CD4-positive, alpha-beta T cell (primary cell): Measurements from ENCODE around the gene EPSTI1. TPM values are rescaled to one million over a fixed set of nuclear protein-coding genes. Genes with fewer than 3 reads are reported as not detected.

ENCODE experiments used
- ATAC-seq: fragments of 200-7000 bp; cut with Tn5 transposase; one replicate; pipeline ENCODE4 v1.10.0; 2022; ENCODE audit warnings: mild to moderate bottlenecking; ENCODE audit not compliant: poor library complexity
- CTCF ChIA-PET: fragments of 350-600 bp; sonication (Branson Sonifier 250); formaldehyde crosslinking; loops from one replicate; lab custom pipeline; 2021; ENCODE audit warnings: antibody characterized with exemption, inconsistent platforms; lab: Charles Lee
- POLR2A ChIA-PET: fragments of 350-600 bp; sonication (Branson Sonifier 250); formaldehyde crosslinking; loops from one replicate; lab custom pipeline; 2021; ENCODE audit warnings: antibody characterized with exemption, inconsistent platforms; lab: Charles Lee
- DNase-seq, 14 experiments: peaks; one replicate each; pipeline ENCODE4 v3.0.0-alpha.2; 2013 to 2020; ENCODE audit warnings: mixed read lengths in 2 of 14
- H3K27ac ChIP-seq, 2 donors: one replicate each; pipeline versions ENCODE4 v1.5.1 to v1.7.0; 2013; ENCODE audit warnings: low read length in 2 of 2, low read depth in 1 of 2, mild to moderate bottlenecking in 1 of 2
- H3K27me3 ChIP-seq, 2 experiments: 1 replicate in 1 of 2; 2 replicates in 1 of 2; pipeline versions ENCODE4 v1.6.1 to v1.7.0; 2013; ENCODE audit warnings: low read length in 2 of 2, control low read depth in 1 of 2, mild to moderate bottlenecking in 1 of 2, moderate library complexity in 1 of 2; ENCODE audit not compliant: insufficient read depth in 2 of 2, control insufficient read depth in 1 of 2
- H3K36me3 ChIP-seq: one replicate; pipeline ENCODE4 v1.6.1; 2013; ENCODE audit warnings: low read length, control low read depth; ENCODE audit not compliant: insufficient read depth
- H3K4me1 ChIP-seq: one replicate; pipeline ENCODE4 v1.6.1; 2013; ENCODE audit warnings: low read length, control low read depth; ENCODE audit not compliant: insufficient read depth
- H3K4me3 ChIP-seq: one replicate; pipeline ENCODE4 v1.5.1; 2013; ENCODE audit warnings: mild to moderate bottlenecking, low read length, moderate library complexity
- H3K9me3 ChIP-seq, 2 experiments: 1 replicate in 1 of 2; 2 replicates in 1 of 2; pipeline versions ENCODE4 v1.6.1 to v1.7.0; 2013; ENCODE audit warnings: low read length in 2 of 2, mild to moderate bottlenecking in 2 of 2, control low read depth in 1 of 2, moderate library complexity in 1 of 2; ENCODE audit not compliant: control insufficient read depth in 1 of 2, insufficient read depth in 1 of 2
- H3K27ac Mint-ChIP-seq: one replicate; pipeline ENCODE4 v1.8.0; 2020; ENCODE audit warnings: mixed read lengths
- H3K27me3 Mint-ChIP-seq: one replicate; pipeline ENCODE4 v1.8.0; 2021; ENCODE audit warnings: mixed read lengths
- H3K36me3 Mint-ChIP-seq: one replicate; pipeline ENCODE4 v1.8.0; 2021; ENCODE audit warnings: low read depth, mixed read lengths
- H3K4me1 Mint-ChIP-seq: one replicate; pipeline ENCODE4 v1.8.0; 2021; ENCODE audit warnings: low read depth, mixed read lengths
- H3K4me3 Mint-ChIP-seq: one replicate; pipeline ENCODE4 v1.8.0; 2020; ENCODE audit warnings: mild to moderate bottlenecking, mixed read lengths
- H3K9me3 Mint-ChIP-seq: one replicate; pipeline ENCODE4 v1.8.0; 2020; ENCODE audit warnings: mixed read lengths
- intact Hi-C, 2 experiments: fragments of 100-400 bp; cut with DNase I in 1 of 2; cut with micrococcal nuclease in 1 of 2; formaldehyde crosslinking; loops; one replicate each; pipeline versions ENCODE4 v1.15.1 to v1.9.0; 2023 to 2025; cut with DNase I, micrococcal nuclease
- total RNA-seq, 174 experiments: library from RNA in 2 of 174; stranded (reverse) in 2 of 174; gene quantifications; one replicate each; pipeline ENCODE4 v1.2.3 and lab custom pipeline; 2021 to 2026
- TF ChIP-seq, protein P1 (sequence below): fragments of 200-600 bp; IDR thresholded peaks from one replicate; pipeline ENCODE4 v1.8.0; 2022; ENCODE audit warnings: antibody characterized with exemption, mild to moderate bottlenecking

EPSTI1 gene
- total RNA-seq, 2 experiments from 2014 or later: 23.5 to 24.5 TPM

DNA sequence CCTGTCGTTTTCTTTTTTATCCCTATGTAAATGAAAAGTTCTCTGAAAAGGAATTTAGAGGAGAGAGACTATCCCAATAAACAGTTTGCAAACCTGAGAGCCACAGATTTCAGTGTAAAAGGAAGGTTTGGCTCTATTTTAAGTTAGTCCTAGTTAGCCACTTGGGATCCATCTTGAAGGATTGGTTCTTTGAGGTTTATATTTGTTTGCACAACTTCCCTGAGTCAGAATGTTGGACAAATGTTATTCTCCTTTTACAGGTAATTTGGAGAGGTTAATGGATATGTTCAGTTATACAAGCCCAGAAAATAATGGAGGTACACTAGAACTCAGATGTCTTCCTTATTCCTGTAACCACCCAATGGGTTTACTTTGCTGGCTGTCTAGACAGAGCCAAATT, 28.8 kb upstream of the EPSTI1 start:
- peaks cover 12% of the 10 kb centered on the region for H3K36me3 Mint-ChIP-seq
- ATAC-seq: no peak
- CTCF ChIA-PET: no interaction called here

DNA sequence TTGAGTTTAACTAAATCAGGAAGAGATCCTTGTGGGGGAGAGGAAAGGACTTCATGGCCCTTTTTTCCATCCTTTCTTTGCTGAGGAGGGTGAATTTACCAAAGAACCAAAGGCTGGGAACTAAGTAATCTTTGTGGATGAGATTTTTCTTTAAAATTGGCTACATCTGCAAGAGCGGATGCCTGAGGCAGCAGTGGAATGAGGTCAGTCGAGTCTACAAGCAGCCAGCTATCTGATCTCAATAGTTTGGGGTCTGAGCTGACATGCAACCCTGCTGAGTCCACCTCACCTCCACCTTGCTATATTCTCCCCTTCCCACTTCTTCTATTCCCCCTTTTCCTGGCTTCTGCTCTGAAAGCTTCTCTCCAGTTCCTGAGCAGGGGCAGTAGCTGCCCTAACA, 27.8 kb upstream of the EPSTI1 start:
- Mint-ChIP-seq H3K9me3 (no peaks in the 10 kb centered on the region), H3K27me3 (no peaks in the 10 kb centered on the region), H3K4me3 (no peak overlapping the region), H3K4me1 (peaks cover 10% of the 10 kb centered on the region), H3K36me3 (peaks cover 8% of the 10 kb centered on the region), H3K27ac (no peak overlapping the region)
- DNase-seq (no peak), ATAC-seq (no peak)
- Histone ChIP-seq H3K4me1 (peaks cover 16% of the 10 kb centered on the region), H3K36me3 (no peaks in the 10 kb centered on the region), H3K27ac (no peak overlapping the region), H3K27me3 (no peaks in the 10 kb centered on the region), H3K9me3 (no peaks in the 10 kb centered on the region), H3K4me3 (no peak overlapping the region)
- POLR2A ChIA-PET: interaction anchor here (1.4 kb wide), 1 partner anchor 27 kb away, joined by 6 read pairs; the partner anchor contains the start of gene EPSTI1
- intact Hi-C loops: loop anchor here in 1 of 2 experiments (5.0 kb wide), 2 partner anchors 33 to 37 kb away; no protein-coding TSS in a partner anchor
- TF ChIP-seq, protein P1, sequence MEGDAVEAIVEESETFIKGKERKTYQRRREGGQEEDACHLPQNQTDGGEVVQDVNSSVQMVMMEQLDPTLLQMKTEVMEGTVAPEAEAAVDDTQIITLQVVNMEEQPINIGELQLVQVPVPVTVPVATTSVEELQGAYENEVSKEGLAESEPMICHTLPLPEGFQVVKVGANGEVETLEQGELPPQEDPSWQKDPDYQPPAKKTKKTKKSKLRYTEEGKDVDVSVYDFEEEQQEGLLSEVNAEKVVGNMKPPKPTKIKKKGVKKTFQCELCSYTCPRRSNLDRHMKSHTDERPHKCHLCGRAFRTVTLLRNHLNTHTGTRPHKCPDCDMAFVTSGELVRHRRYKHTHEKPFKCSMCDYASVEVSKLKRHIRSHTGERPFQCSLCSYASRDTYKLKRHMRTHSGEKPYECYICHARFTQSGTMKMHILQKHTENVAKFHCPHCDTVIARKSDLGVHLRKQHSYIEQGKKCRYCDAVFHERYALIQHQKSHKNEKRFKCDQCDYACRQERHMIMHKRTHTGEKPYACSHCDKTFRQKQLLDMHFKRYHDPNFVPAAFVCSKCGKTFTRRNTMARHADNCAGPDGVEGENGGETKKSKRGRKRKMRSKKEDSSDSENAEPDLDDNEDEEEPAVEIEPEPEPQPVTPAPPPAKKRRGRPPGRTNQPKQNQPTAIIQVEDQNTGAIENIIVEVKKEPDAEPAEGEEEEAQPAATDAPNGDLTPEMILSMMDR: no peak
- CTCF ChIA-PET: no interaction called here

More for the DNA sequence above, 28.8 kb upstream of the EPSTI1 start:
- Mint-ChIP-seq H3K4me1 (peaks cover 19% of the 10 kb centered on the region), H3K4me3 (no peak overlapping the region), H3K27ac (no peak overlapping the region), H3K9me3 (no peaks in the 10 kb centered on the region), H3K27me3 (no peaks in the 10 kb centered on the region)
- TF ChIP-seq, protein P1: no peak
- no peaks in the 10 kb centered on the region for H3K9me3 ChIP-seq
- no peaks in the 10 kb centered on the region for H3K27me3 ChIP-seq
- intact Hi-C loops: loop anchor here in 1 of 2 experiments (5.0 kb wide), 2 partner anchors 33 to 37 kb away; no protein-coding TSS in a partner anchor
- H3K36me3 ChIP-seq: no peaks in the 10 kb centered on the region
- H3K4me3 ChIP-seq: no peak overlapping the region
- H3K4me1 ChIP-seq: peaks cover 24% of the 10 kb centered on the region
- no peak overlapping the region for H3K27ac ChIP-seq
- POLR2A ChIA-PET: interaction anchor here (4.8 kb wide), 1 partner anchor 28 kb away, joined by 82 read pairs; the partner anchor contains the start of gene EPSTI1
- DNase-seq: no peak

DNA sequence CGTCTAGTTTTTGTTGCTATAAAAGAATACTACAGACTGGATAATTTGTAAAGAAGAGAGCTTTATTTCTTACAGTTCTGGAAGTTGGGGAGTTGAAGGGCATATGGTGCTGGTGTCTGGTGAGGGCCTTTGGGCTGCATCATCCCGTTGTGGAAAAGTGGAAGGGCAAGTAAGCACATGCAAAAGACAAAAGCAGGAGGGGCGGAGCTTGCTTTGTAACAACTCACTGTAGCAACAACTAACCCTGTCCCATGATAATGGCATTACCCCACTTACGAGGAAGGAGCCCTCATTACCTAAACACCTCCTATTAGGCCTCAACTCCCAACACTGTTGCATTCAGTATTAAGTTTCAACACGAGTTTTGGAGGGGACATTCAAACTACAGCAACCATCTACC, 24.2 kb upstream of the EPSTI1 start:
- H3K4me3 Mint-ChIP-seq: no peak overlapping the region
- DNase-seq: no peak
- H3K4me1 Mint-ChIP-seq: no peaks in the 10 kb centered on the region
- no peaks in the 10 kb centered on the region for H3K36me3 Mint-ChIP-seq
- intact Hi-C loops: loop anchor here in 1 of 2 experiments (2.0 kb wide), 1 partner anchor 19 kb away; no protein-coding TSS in a partner anchor
- H3K9me3 Mint-ChIP-seq: no peaks in the 10 kb centered on the region
- ChIA-PET POLR2A (no interaction called here), CTCF (interaction anchor here (1.4 kb wide), 2 partner anchors 36 to 46 kb away, joined by 3 to 4 read pairs; no protein-coding TSS in a partner anchor)
- Histone ChIP-seq H3K4me1 (no peaks in the 10 kb centered on the region), H3K36me3 (no peaks in the 10 kb centered on the region), H3K9me3 (no peaks in the 10 kb centered on the region), H3K4me3 (no peak overlapping the region), H3K27ac (no peak overlapping the region), H3K27me3 (no peaks in the 10 kb centered on the region)
- no peaks in the 10 kb centered on the region for H3K27me3 Mint-ChIP-seq
- no peak overlapping the region for H3K27ac Mint-ChIP-seq
- ATAC-seq: no peak
- TF ChIP-seq, protein P1: no peak
